HCT116 (cell line): ENCODE measurements around the gene TCERG1L. TPM values are rescaled to one million over a fixed set of nuclear protein-coding genes. Genes with fewer than 3 reads are reported as not detected.

ENCODE experiments used
- ATAC-seq: fragments of 200-7000 bp; cut with Tn5 transposase; 2 replicates; pipeline ENCODE4 v1.9.1; 2020; ENCODE audit warnings: mild to moderate bottlenecking, moderate library complexity
- BruUV-seq: library from RNA; stranded (reverse); fragments of 400-500 nt; replicated peaks from 2 replicates; lab custom pipeline; 2021; lab: Mats Ljungman, UMichigan
- CTCF ChIA-PET: fragments of 300-600 bp; sonication (Branson Sonifier 250); formaldehyde crosslinking; loops from one replicate; lab custom pipeline; 2021; ENCODE audit warnings: antibody characterized with exemption; lab: Charles Lee
- POLR2A ChIA-PET: fragments of 300-600, 350-600 bp; sonication (Branson Sonifier 250); formaldehyde crosslinking; loops from one replicate; lab custom pipeline; 2021; ENCODE audit warnings: antibody characterized with exemption; lab: Charles Lee
- RAD21 ChIA-PET, 2 experiments: fragments of 300-600 bp; sonication (Branson Sonifier 250); formaldehyde crosslinking; loops; one replicate each; lab custom pipeline; 2023; ENCODE audit warnings: low total read pairs in 2 of 2; ENCODE audit not compliant: uncharacterized antibody in 2 of 2, unreplicated experiment in 2 of 2, low non-redundant PET in 1 of 2; lab: Charles Lee
- DNase-seq: peaks from one replicate; pipeline ENCODE4 v3.0.0-alpha.2; 2010; ENCODE audit warnings: low read depth, low spot score
- H2AFZ ChIP-seq: fragments of 200-600 bp; shearing (Covaris generic), sonication (generic); 2 replicates; pipeline ENCODE4 v1.6.1; 2017; ENCODE audit warnings: low read depth, mixed run types, mixed read lengths, antibody characterized with exemption, low read length; ENCODE audit not compliant: poor library complexity, severe bottlenecking
- H3K27ac ChIP-seq: 2 replicates; pipeline ENCODE4 v1.5.1; 2012; ENCODE audit warnings: low read depth, low read length
- H3K27me3 ChIP-seq: fragments of 200-600 bp; sonication (generic); 2 replicates; pipeline ENCODE4 v1.6.1; 2016; ENCODE audit warnings: mixed run types, low read length, mixed read lengths; ENCODE audit not compliant: insufficient read depth
- H3K36me3 ChIP-seq, 2 experiments: fragments of 200-500 bp in 1 of 2; fragments of 200-600 bp in 1 of 2; sonication (Bioruptor generic) in 1 of 2; sonication (generic) in 1 of 2; 2 replicates each; pipeline versions ENCODE4 v1.5.1 to v1.6.1; 2014 to 2016; ENCODE audit warnings: low read length in 2 of 2, inconsistent platforms in 1 of 2, mixed read lengths in 1 of 2, mixed run types in 1 of 2; ENCODE audit not compliant: insufficient read depth in 2 of 2, control insufficient read depth in 1 of 2
- H3K4me1 ChIP-seq, 2 experiments: fragments of 200-600 bp in 1 of 2; sonication (generic) in 1 of 2; 2 replicates each; pipeline versions ENCODE4 v1.5.1 to v1.6.1; 2012 to 2017; ENCODE audit warnings: low read length in 2 of 2, inconsistent platforms in 1 of 2, mild to moderate bottlenecking in 1 of 2, mixed read lengths in 1 of 2, mixed run types in 1 of 2, moderate library complexity in 1 of 2; ENCODE audit not compliant: insufficient read depth in 2 of 2, control insufficient read depth in 1 of 2
- H3K4me2 ChIP-seq: fragments of 200-600 bp; sonication (generic); 2 replicates; pipeline ENCODE4 v1.6.1; 2017; ENCODE audit warnings: mixed run types, low read length, mixed read lengths
- H3K4me3 ChIP-seq, 2 experiments: fragments of 200-600 bp in 1 of 2; sonication (generic) in 1 of 2; replicated peaks in 1 of 2; 2 replicates each; pipeline ENCODE4 v1.5.1; 2011 to 2016; ENCODE audit warnings: low read length in 2 of 2, control low read depth in 1 of 2, low read depth in 1 of 2, mild to moderate bottlenecking in 1 of 2, mixed read lengths in 1 of 2, mixed run types in 1 of 2
- H3K79me2 ChIP-seq: fragments of 200-600 bp; sonication (generic); 2 replicates; pipeline ENCODE4 v1.6.1; 2017; ENCODE audit warnings: mild to moderate bottlenecking, mixed run types, low read length, moderate library complexity, mixed read lengths; ENCODE audit not compliant: insufficient read depth
- H3K9ac ChIP-seq: fragments of 200-600 bp; sonication (generic); 2 replicates; pipeline ENCODE4 v1.6.1; 2016; ENCODE audit warnings: low read length, mixed read lengths
- H3K9me2 ChIP-seq: fragments of 200-600 bp; sonication (generic), shearing (Covaris generic); 2 replicates; pipeline ENCODE4 v1.6.1; 2017; ENCODE audit warnings: mixed run types, mild to moderate bottlenecking, moderate library complexity; ENCODE audit not compliant: insufficient read depth
- H3K9me3 ChIP-seq, 2 experiments: fragments of 200-500 bp in 1 of 2; fragments of 200-600 bp in 1 of 2; sonication (Bioruptor generic) in 1 of 2; sonication (generic) in 1 of 2; 2 replicates each; pipeline ENCODE4 v1.6.1; 2014 to 2017; ENCODE audit warnings: low read length in 2 of 2, mixed read lengths in 2 of 2, inconsistent platforms in 1 of 2, low read depth in 1 of 2, mild to moderate bottlenecking in 1 of 2, mixed run types in 1 of 2, moderate library complexity in 1 of 2; ENCODE audit not compliant: control insufficient read depth in 1 of 2, insufficient read depth in 1 of 2
- H4K20me1 ChIP-seq: fragments of 200-600 bp; sonication (generic), shearing (Covaris generic); 2 replicates; pipeline ENCODE4 v1.6.1; 2017; ENCODE audit warnings: mixed run types, mild to moderate bottlenecking, moderate library complexity; ENCODE audit not compliant: insufficient read depth
- CBX3 ChIP-seq: IDR thresholded peaks from 2 replicates; pipeline ENCODE4 v1.6.1; 2012; ENCODE audit warnings: low read depth
- EGR1 ChIP-seq: IDR thresholded peaks from 2 replicates; pipeline ENCODE4 v1.6.1; 2012; ENCODE audit warnings: low read depth
- ELF1 ChIP-seq: IDR thresholded peaks from 2 replicates; pipeline ENCODE4 v1.6.1; 2012; ENCODE audit warnings: low read depth, borderline replicate concordance
- EZH2 ChIP-seq: fragments of 200-600 bp; sonication (generic); IDR thresholded peaks from 2 replicates; pipeline ENCODE4 v1.6.1; 2017; ENCODE audit warnings: antibody characterized with exemption, mixed run types
- EZH2phosphoT487 ChIP-seq: fragments of 200-600 bp; IDR thresholded peaks from 2 replicates; pipeline ENCODE4 v1.6.1; 2018; ENCODE audit warnings: antibody characterized with exemption, borderline replicate concordance
- FOSL1 ChIP-seq: IDR thresholded peaks from 2 replicates; pipeline ENCODE4 v1.6.1; 2012; ENCODE audit warnings: low read depth
- JUND ChIP-seq: IDR thresholded peaks from 2 replicates; pipeline ENCODE4 v1.6.1; 2012
- MAX ChIP-seq: IDR thresholded peaks from 2 replicates; pipeline ENCODE4 v1.6.1; 2012
- POLR2A ChIP-seq: IDR thresholded peaks from 2 replicates; pipeline ENCODE4 v1.7.0; 2011; ENCODE audit warnings: borderline replicate concordance; ENCODE audit not compliant: insufficient read depth, insufficient read length; ENCODE audit errors: extremely low read depth
- REST ChIP-seq: IDR thresholded peaks from 2 replicates; pipeline ENCODE4 v1.6.1; 2012; ENCODE audit warnings: low read depth
- SIN3A ChIP-seq: IDR thresholded peaks from 2 replicates; pipeline ENCODE4 v1.6.1; 2012; ENCODE audit warnings: low read depth
- SP1 ChIP-seq: IDR thresholded peaks from 2 replicates; pipeline ENCODE4 v1.6.1; 2012; ENCODE audit warnings: low read depth
- SRF ChIP-seq: IDR thresholded peaks from 2 replicates; pipeline ENCODE4 v1.6.1; 2012; ENCODE audit warnings: low read depth
- TCF7L2 ChIP-seq: IDR thresholded peaks from 2 replicates; pipeline ENCODE4 v1.7.0; 2011; ENCODE audit warnings: borderline replicate concordance, inconsistent platforms; ENCODE audit not compliant: insufficient read depth, insufficient read length; ENCODE audit errors: extremely low read depth
- YY1 ChIP-seq: IDR thresholded peaks from 2 replicates; pipeline ENCODE4 v1.6.1; 2011; ENCODE audit warnings: low read length, low read depth, moderate library complexity, mild to moderate bottlenecking; ENCODE audit not compliant: insufficient replicate concordance; ENCODE audit errors: extremely low read depth
- ZFX ChIP-seq: fragments of 450-650 bp; IDR thresholded peaks from 2 replicates; pipeline ENCODE4 v1.6.1; 2017
- intact Hi-C: fragments of 100-400 bp; cut with micrococcal nuclease; formaldehyde crosslinking; loops from 2 replicates; pipeline ENCODE4 v1.10.0; 2022
- total RNA-seq: library from RNA; stranded (reverse); gene quantifications from one replicate; pipeline ENCODE4 v1.2.1, GENCODE V29; 2021; ENCODE audit not compliant: unreplicated experiment
- TF ChIP-seq, protein P1 (sequence below): IDR thresholded peaks from 2 replicates; pipeline ENCODE4 v1.6.1; 2011; ENCODE audit warnings: mild to moderate bottlenecking, low read length, moderate library complexity; ENCODE audit not compliant: insufficient replicate concordance; ENCODE audit errors: extremely low read depth

TCERG1L gene
- total RNA-seq, 1 experiment from 2014 or later = not detected

GRCh38 chr10:131111007-131111406 lies 200.5 kb downstream of the TCERG1L start:
- Histone ChIP-seq H3K4me1 (no peaks in the 10 kb centered on the region), H3K9me3 (no peaks in the 10 kb centered on the region), H3K9ac (no peak overlapping the region), H3K36me3 (no peaks in the 10 kb centered on the region), H3K9me2 (no peaks in the 10 kb centered on the region), H3K4me3 (no peak overlapping the region), H2AFZ (no peak overlapping the region), H3K27me3 (no peaks in the 10 kb centered on the region), H3K27ac (no peak overlapping the region), H4K20me1 (no peaks in the 10 kb centered on the region), H3K4me2 (no peak overlapping the region), H3K79me2 (no peaks in the 10 kb centered on the region)
- ChIA-PET CTCF (no interaction called here), RAD21 (no interaction called here), POLR2A (no interaction called here)
- intact Hi-C loops = no loop called here
- no peak for TF ChIP-seq YY1
- no peak for TF ChIP-seq ZFX
- no peak for TF ChIP-seq POLR2A
- no peak for TF ChIP-seq ELF1
- TF ChIP-seq MAX = no peak
- no peak for TF ChIP-seq SRF
- no peak for TF ChIP-seq JUND
- no peak for TF ChIP-seq SP1
- no peak for TF ChIP-seq SIN3A
- TF ChIP-seq EZH2phosphoT487 = no peak
- no peak for TF ChIP-seq EGR1
- no TSS peak for BruUV-seq
- no peak for ATAC-seq
- DNase-seq = no peak

DNA sequence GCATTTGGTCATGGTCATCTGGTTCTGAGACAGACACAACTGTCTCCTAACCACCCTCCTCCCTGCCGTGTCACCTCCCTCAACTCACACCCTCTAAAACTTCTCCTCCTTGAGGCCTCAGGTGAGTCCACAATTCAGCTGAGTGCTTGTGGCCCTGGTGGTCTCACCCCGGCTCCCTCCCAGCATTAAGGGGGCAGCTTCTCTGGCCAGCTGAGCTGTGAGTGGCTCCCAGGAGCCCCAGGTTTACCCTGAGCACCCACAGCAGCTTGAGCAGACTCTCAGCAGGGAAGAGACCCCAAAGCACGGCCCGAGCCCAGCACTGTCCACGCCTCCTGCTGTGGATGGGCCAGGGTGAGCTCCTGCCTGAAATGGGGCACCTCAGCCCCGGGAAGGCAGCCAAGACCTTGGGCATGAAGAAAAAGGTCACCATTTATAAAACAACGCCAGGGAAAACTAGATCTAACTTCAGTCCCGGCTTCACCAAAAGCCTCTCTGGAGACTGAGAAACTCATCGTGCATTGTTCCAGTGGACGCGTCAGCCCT lies 201.2 kb downstream of the TCERG1L start:
- ATAC-seq = no peak
- ChIA-PET RAD21 (no interaction called here), POLR2A (no interaction called here), CTCF (no interaction called here)
- Histone ChIP-seq H3K4me1 (no peaks in the 10 kb centered on the region), H3K9ac (no peak overlapping the region), H3K9me2 (no peaks in the 10 kb centered on the region), H3K27ac (no peak overlapping the region), H3K4me3 (no peak overlapping the region), H3K9me3 (no peaks in the 10 kb centered on the region), H3K79me2 (no peaks in the 10 kb centered on the region), H3K36me3 (no peaks in the 10 kb centered on the region), H2AFZ (no peak overlapping the region), H3K4me2 (no peak overlapping the region), H4K20me1 (no peaks in the 10 kb centered on the region), H3K27me3 (no peaks in the 10 kb centered on the region)
- intact Hi-C loops = no loop called here
- no peak for DNase-seq
- no TSS peak for BruUV-seq
- TF ChIP-seq SRF = no peak
- TF ChIP-seq CBX3 = no peak
- TF ChIP-seq TCF7L2 = no peak
- TF ChIP-seq, protein P1, sequence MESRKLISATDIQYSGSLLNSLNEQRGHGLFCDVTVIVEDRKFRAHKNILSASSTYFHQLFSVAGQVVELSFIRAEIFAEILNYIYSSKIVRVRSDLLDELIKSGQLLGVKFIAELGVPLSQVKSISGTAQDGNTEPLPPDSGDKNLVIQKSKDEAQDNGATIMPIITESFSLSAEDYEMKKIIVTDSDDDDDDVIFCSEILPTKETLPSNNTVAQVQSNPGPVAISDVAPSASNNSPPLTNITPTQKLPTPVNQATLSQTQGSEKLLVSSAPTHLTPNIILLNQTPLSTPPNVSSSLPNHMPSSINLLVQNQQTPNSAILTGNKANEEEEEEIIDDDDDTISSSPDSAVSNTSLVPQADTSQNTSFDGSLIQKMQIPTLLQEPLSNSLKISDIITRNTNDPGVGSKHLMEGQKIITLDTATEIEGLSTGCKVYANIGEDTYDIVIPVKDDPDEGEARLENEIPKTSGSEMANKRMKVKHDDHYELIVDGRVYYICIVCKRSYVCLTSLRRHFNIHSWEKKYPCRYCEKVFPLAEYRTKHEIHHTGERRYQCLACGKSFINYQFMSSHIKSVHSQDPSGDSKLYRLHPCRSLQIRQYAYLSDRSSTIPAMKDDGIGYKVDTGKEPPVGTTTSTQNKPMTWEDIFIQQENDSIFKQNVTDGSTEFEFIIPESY = no peak
- TF ChIP-seq SIN3A = no peak
- TF ChIP-seq EZH2 = no peak
- no peak for TF ChIP-seq ZFX
- no peak for TF ChIP-seq REST
- no peak for TF ChIP-seq FOSL1
